Hepatocyte (in vitro differentiated cells): Measurements from ENCODE around the gene AGBL5. TPM values are rescaled to one million over a fixed set of nuclear protein-coding genes. Genes with fewer than 3 reads are reported as not detected.
A peak's percentile ranks its signal among the peaks of the same experiment; 100 is the strongest.

Source experiments
- DNase-seq: peaks from one replicate; pipeline ENCODE4 v3.0.0-alpha.2; 2016; ENCODE audit warnings: low spot score
- H2AFZ ChIP-seq: fragments of 200-600 bp; sonication (generic); 2 replicates; pipeline ENCODE4 v1.6.0; 2016; ENCODE audit warnings: antibody characterized with exemption, mild to moderate bottlenecking
- H3K27ac ChIP-seq: fragments of 200-600 bp; sonication (generic); 2 replicates; pipeline ENCODE4 v1.5.1; 2016; ENCODE audit warnings: mild to moderate bottlenecking
- H3K27me3 ChIP-seq: fragments of 200-600 bp; sonication (generic); 2 replicates; pipeline ENCODE4 v1.6.1; 2016
- H3K36me3 ChIP-seq: fragments of 200-600 bp; sonication (generic); replicated peaks from 2 replicates; pipeline ENCODE4 v1.5.1; 2016; ENCODE audit warnings: low read depth; ENCODE audit not compliant: insufficient read depth
- H3K4me1 ChIP-seq: fragments of 200-600 bp; sonication (generic); 2 replicates; pipeline ENCODE4 v1.5.1; 2016; ENCODE audit warnings: mild to moderate bottlenecking, moderate library complexity; ENCODE audit not compliant: insufficient read depth
- H3K4me2 ChIP-seq: fragments of 200-600 bp; sonication (generic); 2 replicates; pipeline ENCODE4 v1.6.0; 2016
- H3K4me3 ChIP-seq: fragments of 200-600 bp; sonication (generic); 2 replicates; pipeline ENCODE4 v1.5.1; 2016; ENCODE audit warnings: mild to moderate bottlenecking
- H3K79me2 ChIP-seq: fragments of 200-600 bp; sonication (generic); 2 replicates; pipeline ENCODE4 v1.6.0; 2017; ENCODE audit warnings: mild to moderate bottlenecking
- H3K9me2 ChIP-seq: fragments of 200-600 bp; sonication (generic); replicated peaks from 2 replicates; pipeline ENCODE4 v1.6.0; 2017; ENCODE audit warnings: mild to moderate bottlenecking; ENCODE audit not compliant: insufficient read depth
- H3K9me3 ChIP-seq: fragments of 200-600 bp; sonication (generic); 2 replicates; pipeline ENCODE4 v1.5.1; 2016; ENCODE audit warnings: low read depth, mild to moderate bottlenecking
- H4K20me1 ChIP-seq: fragments of 200-600 bp; sonication (generic); 2 replicates; pipeline ENCODE4 v1.6.0; 2016; ENCODE audit warnings: mild to moderate bottlenecking; ENCODE audit not compliant: insufficient read depth, poor library complexity, severe bottlenecking
- CTCF ChIP-seq: fragments of 200-600 bp; sonication (generic); IDR thresholded peaks from 2 replicates; pipeline ENCODE4 v1.5.1; 2016; ENCODE audit warnings: antibody characterized with exemption, mild to moderate bottlenecking; ENCODE audit not compliant: poor library complexity
- EZH2 ChIP-seq: fragments of 200-600 bp; sonication (generic); IDR thresholded peaks from 2 replicates; pipeline ENCODE4 v1.6.1; 2016; ENCODE audit warnings: antibody characterized with exemption, mild to moderate bottlenecking, borderline replicate concordance
- EZH2phosphoT487 ChIP-seq: fragments of 200-600 bp; sonication (generic); IDR thresholded peaks from one replicate; pipeline ENCODE4 v1.6.1; 2018; ENCODE audit warnings: antibody characterized with exemption, mild to moderate bottlenecking, low read depth, moderate library complexity; ENCODE audit not compliant: unreplicated experiment, severe bottlenecking
- WGBS: methylation state at CpG from one replicate; pipeline ENCODE4 v1.1.6; 2016; ENCODE audit warnings: low lambda C conversion rate; ENCODE audit errors: missing lambda C conversion rate; 5-methylcytosine and 5-hydroxymethylcytosine counted together
- polyA plus RNA-seq: library from polyadenylated mRNA; unstranded; fragments of >200 nt; fragmentation: Nextera tagmentation; extraction: Ambion mirVana; gene quantifications from 2 replicates; pipeline ENCODE4 v1.2.1, GENCODE V29; 2016
- total RNA-seq: library from RNA; depleted of rRNA; stranded (reverse); fragments of >200 nt; gene quantifications from 2 replicates; pipeline ENCODE4 v1.2.3, GENCODE V29; 2014

Gene AGBL5
- total and polyA plus RNA-seq, 2 experiments from 2014 or later: 12.9 to 20.2 TPM

- no peak overlapping the region for H2AFZ ChIP-seq
- no peaks in the 10 kb centered on the region for H4K20me1 ChIP-seq
- H3K79me2 ChIP-seq: no peaks in the 10 kb centered on the region
- H3K4me2 ChIP-seq: peak overlapping the region; percentile 38
- no peak for TF ChIP-seq CTCF
- TF ChIP-seq EZH2phosphoT487: no peak
- no peak for TF ChIP-seq EZH2
- 69% methylated on average over 6 of the region's 6 CpGs for WGBS
- H3K4me1 ChIP-seq: peaks cover 22% of the 10 kb centered on the region
- H3K9me3 ChIP-seq: no peaks in the 10 kb centered on the region
- H3K27me3 ChIP-seq: no peaks in the 10 kb centered on the region
- H3K36me3 ChIP-seq: no peaks in the 10 kb centered on the region
- H3K9me2 ChIP-seq: no peaks in the 10 kb centered on the region
- no peak overlapping the region for H3K27ac ChIP-seq
- DNase-seq: no peak
- H3K4me3 ChIP-seq: no peak overlapping the region
These were observed 37.2 kb downstream of the AGBL5 start for GRCh38 chr2:27088634-27089033.

DNA sequence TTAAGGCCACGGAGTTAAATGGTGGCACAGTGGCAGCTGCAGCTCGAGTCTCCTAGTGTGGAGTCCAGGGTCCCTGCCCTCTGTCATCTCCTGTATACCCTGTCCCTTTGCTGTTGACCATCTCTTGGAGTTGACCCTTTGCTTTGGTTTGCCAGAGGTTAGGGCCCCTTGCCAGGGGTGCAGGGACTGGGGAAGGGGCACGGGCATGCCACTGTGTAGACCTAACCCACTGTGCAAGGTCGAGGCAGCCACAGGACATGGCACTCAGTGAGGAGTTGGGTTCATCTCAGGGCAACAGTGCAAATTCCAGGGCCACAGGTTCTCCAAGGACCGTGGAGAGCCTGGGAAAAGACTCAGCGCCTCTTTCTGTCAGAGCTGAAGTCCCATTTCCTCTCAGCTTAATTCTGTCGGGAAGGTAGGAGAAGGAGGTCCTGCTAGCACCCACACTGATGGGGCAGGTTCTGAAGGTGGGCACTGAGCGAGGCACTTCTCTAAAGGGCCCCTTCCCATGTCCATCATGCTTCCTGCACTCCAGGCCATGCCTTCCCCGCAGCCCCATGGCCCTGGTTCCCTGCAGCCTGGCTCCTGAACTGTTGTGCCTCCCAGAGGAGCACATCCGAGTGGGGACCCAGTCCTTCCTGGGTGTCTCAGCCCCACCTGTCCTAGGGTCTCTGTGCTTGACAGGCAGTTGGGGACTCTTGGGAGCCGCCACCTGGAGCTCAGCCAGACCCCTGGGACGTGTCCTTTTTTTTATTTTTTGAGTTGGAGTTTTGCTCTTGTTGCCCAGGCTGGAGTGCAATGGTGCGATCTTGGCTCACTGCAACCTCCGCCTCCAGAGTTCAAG, 37.9 kb downstream of the AGBL5 start:
- no peaks in the 10 kb centered on the region for H3K36me3 ChIP-seq
- H2AFZ ChIP-seq: no peak overlapping the region
- H3K27me3 ChIP-seq: no peaks in the 10 kb centered on the region
- peaks cover 27% of the 10 kb centered on the region for H3K4me1 ChIP-seq
- no peak overlapping the region for H3K27ac ChIP-seq
- DNase-seq: no peak
- 92% methylated on average over 14 of the region's 14 CpGs for WGBS
- H3K4me2 ChIP-seq: peak overlapping the region; percentile 38
- H3K9me2 ChIP-seq: no peaks in the 10 kb centered on the region
- no peaks in the 10 kb centered on the region for H4K20me1 ChIP-seq
- H3K9me3 ChIP-seq: no peaks in the 10 kb centered on the region
- TF ChIP-seq CTCF (no peak), EZH2 (no peak), EZH2phosphoT487 (no peak)
- no peak overlapping the region for H3K4me3 ChIP-seq
- H3K79me2 ChIP-seq: no peaks in the 10 kb centered on the region

DNA sequence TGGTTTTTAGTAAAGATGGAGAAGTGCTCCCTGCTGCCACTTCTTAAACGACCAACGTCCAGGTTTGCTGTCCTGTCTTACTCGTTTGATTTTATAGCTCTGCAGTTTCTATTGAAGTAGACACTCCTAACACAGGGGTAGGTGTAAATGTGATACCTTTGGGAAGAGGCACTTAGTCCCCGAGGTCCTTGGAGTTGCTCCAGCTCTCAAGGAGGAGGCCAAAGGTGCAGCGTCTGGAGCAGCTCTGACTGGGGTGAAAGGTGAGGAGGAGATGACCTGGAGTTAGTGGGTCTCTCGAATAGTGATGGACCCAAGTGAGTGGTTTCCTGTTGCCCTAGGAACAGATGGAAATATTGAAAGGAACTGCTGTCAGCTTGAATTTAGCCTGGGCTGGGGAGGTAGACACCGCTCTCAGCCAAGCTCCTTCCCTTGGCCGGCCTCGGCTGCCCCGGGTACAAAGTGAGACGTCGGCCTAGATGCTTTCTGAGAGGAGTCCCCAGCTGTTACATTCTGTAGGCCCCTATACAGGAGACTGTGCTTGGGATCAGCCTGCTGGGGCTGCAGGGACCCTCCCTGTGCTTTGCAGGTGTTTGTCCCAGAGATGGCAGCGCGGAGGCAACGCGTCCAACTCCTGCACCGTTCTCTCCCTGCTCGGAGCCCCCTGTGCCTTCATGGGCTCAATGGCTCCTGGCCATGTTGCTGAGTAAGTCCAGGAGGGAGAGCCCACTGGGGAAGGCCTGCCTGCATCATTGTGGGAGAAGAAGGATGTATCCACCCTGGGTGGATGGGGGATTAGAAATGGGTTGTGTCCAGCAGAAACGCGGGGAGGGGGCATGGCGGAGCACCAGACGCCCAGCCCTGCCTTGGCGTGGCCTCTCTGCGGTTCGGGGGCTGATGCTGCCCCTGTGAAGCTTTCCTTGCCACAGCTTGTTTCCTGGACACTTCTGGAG, 40.6 kb downstream of the AGBL5 start:
- no peak for TF ChIP-seq EZH2phosphoT487
- TF ChIP-seq CTCF: no peak
- TF ChIP-seq EZH2: no peak
- Histone ChIP-seq H3K4me3 (no peak overlapping the region), H3K9me2 (no peaks in the 10 kb centered on the region), H3K4me1 (peaks cover 24% of the 10 kb centered on the region), H3K36me3 (no peaks in the 10 kb centered on the region), H3K27me3 (no peaks in the 10 kb centered on the region), H3K4me2 (peak overlapping the region; percentile 45), H3K79me2 (no peaks in the 10 kb centered on the region), H2AFZ (no peak overlapping the region), H4K20me1 (no peaks in the 10 kb centered on the region), H3K27ac (no peak overlapping the region), H3K9me3 (no peaks in the 10 kb centered on the region)
- no peak for DNase-seq
- 80% methylated on average over 25 of the region's 25 CpGs for WGBS
